Colonic mucosa (tissue), 4 donors: Measurements from ENCODE around the gene PIK3C2A. TPM values are rescaled to one million over a fixed set of nuclear protein-coding genes. Genes with fewer than 3 reads are reported as not detected.

Experiments
- DNase-seq: peaks from one replicate; pipeline ENCODE4 v3.0.0-alpha.2; 2020
- H3K27ac ChIP-seq: fragments of 200-600 bp; one replicate; pipeline ENCODE4 v1.8.0; 2021
- H3K27me3 ChIP-seq: fragments of 200-600 bp; one replicate; pipeline ENCODE4 v1.8.0; 2021
- H3K36me3 ChIP-seq: fragments of 200-600 bp; one replicate; pipeline ENCODE4 v1.8.0; 2021
- H3K4me1 ChIP-seq: fragments of 200-600 bp; one replicate; pipeline ENCODE4 v1.8.0; 2021; ENCODE audit warnings: mild to moderate bottlenecking
- H3K4me3 ChIP-seq: fragments of 200-600 bp; one replicate; pipeline ENCODE4 v1.8.0; 2021
- H3K9ac ChIP-seq, 2 donors: one replicate each; pipeline ENCODE4 v1.7.0; 2013; ENCODE audit warnings: control low read depth in 2 of 2, low read depth in 2 of 2, low read length in 2 of 2
- H3K9me3 ChIP-seq: fragments of 200-600 bp; one replicate; pipeline ENCODE4 v1.8.0; 2021
- CTCF ChIP-seq: fragments of 200-600 bp; IDR thresholded peaks from one replicate; pipeline ENCODE4 v1.8.0; 2022; ENCODE audit warnings: antibody characterized with exemption, mild to moderate bottlenecking
- intact Hi-C: fragments of 100-400 bp; cut with DNase I; formaldehyde crosslinking; loops from one replicate; pipeline ENCODE4 v1.14.1; 2022
- total RNA-seq, 2 donors: library from RNA; stranded (reverse); fragmentation: NEBNext Ultra II Directional in 1 of 2; extraction: Animal tissue kit (Norgen Biotek cat#: 25700) in 1 of 2; gene quantifications; one replicate each; pipeline ENCODE4 v1.2.1, GENCODE V29; 2021
- donor health status: healthy.
- donor health status: DM: no; HTN: no; CAD: no.
- donor health status: DM: no; HTN: no; CAD: no.

The PIK3C2A gene
- total RNA-seq, 2 donors from 2014 or later: 41.3 to 68.9 TPM

- DNase-seq: no peak
- H3K27ac ChIP-seq: no peak overlapping the region
- no peak overlapping the region for H3K4me3 ChIP-seq
- intact Hi-C loops: no loop called here
- no peaks in the 10 kb centered on the region for H3K36me3 ChIP-seq
- no peaks in the 10 kb centered on the region for H3K9me3 ChIP-seq
- H3K4me1 ChIP-seq: no peaks in the 10 kb centered on the region
- no peak overlapping the region for H3K9ac ChIP-seq
- no peak for TF ChIP-seq CTCF
- H3K27me3 ChIP-seq: no peaks in the 10 kb centered on the region
These were observed 20.7 kb downstream of the PIK3C2A start for GRCh38 chr11:17186932-17187692.

GRCh38 chr11:17185938-17186337 lies 21.8 kb downstream of the PIK3C2A start:
- no peak overlapping the region for H3K4me3 ChIP-seq
- H3K36me3 ChIP-seq: no peaks in the 10 kb centered on the region
- intact Hi-C loops: no loop called here
- H3K9ac ChIP-seq: no peak overlapping the region
- no peak overlapping the region for H3K27ac ChIP-seq
- H3K9me3 ChIP-seq: no peaks in the 10 kb centered on the region
- DNase-seq: no peak
- TF ChIP-seq CTCF: no peak
- H3K27me3 ChIP-seq: no peaks in the 10 kb centered on the region
- no peaks in the 10 kb centered on the region for H3K4me1 ChIP-seq

DNA sequence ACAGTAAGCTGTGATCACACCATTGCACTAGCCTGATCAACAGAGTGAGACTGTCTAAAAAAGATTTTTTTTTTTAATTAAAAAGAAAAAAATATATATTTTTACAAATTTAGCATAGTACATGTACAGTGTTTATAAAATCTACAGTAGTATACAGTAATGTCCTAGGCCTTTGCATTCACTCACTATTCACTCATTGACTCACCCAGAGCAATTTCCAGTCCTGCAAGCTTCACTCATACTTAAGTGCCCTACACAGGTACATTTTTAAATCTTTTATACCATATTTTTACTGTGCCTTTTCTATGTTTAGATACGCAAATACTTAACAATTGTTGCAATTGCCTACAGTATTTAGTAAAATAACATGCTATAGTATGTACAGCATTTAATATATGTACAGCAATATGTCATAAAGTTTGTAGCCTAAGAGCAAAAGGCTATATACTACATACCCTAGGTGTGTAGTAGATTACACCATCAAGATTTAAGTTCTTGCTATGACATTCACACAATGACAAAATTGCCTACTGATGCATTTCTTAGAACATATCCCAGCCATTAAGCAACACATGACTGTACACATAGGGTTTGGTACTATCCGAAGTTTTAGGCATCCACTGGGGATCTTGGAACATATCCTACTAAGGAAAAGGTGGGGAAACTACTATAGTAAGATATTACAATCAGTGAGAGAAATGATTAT lies 22.8 kb downstream of the PIK3C2A start:
- Histone ChIP-seq H3K4me3 (no peak overlapping the region), H3K27ac (no peak overlapping the region), H3K9me3 (no peaks in the 10 kb centered on the region), H3K4me1 (no peaks in the 10 kb centered on the region), H3K36me3 (no peaks in the 10 kb centered on the region), H3K27me3 (no peaks in the 10 kb centered on the region), H3K9ac (no peak overlapping the region)
- intact Hi-C loops: no loop called here
- no peak for DNase-seq
- no peak for TF ChIP-seq CTCF

- H3K36me3 ChIP-seq: no peaks in the 10 kb centered on the region
- H3K9me3 ChIP-seq: no peaks in the 10 kb centered on the region
- intact Hi-C loops: no loop called here
- DNase-seq: no peak
- no peak overlapping the region for H3K9ac ChIP-seq
- no peak for TF ChIP-seq CTCF
- no peak overlapping the region for H3K27ac ChIP-seq
- no peaks in the 10 kb centered on the region for H3K27me3 ChIP-seq
- H3K4me1 ChIP-seq: no peaks in the 10 kb centered on the region
- no peak overlapping the region for H3K4me3 ChIP-seq
These were observed 23.9 kb downstream of the PIK3C2A start for GRCh38 chr11:17183836-17184235.

DNA sequence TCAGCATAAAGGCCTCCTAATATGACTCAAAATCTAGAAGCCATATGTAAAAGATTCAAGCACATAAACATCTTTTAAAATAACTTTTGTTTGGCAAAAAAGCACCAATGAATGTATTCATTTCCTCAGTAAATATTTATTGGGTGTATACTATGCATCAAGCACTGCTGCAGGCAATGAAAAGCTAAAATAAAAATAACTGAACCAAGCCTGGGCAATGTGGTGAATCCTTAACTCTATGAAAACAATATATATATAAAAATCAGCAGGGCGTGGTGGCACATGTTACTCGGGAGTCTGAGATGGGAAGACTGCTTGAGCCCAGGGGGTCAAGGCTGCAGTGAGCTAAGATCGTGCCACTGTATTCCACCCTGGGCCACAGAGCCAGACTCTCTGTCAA lies 27.8 kb downstream of the PIK3C2A start:
- no peak overlapping the region for H3K9ac ChIP-seq
- no peak overlapping the region for H3K4me3 ChIP-seq
- H3K27ac ChIP-seq: no peak overlapping the region
- no peak for TF ChIP-seq CTCF
- no peaks in the 10 kb centered on the region for H3K4me1 ChIP-seq
- H3K9me3 ChIP-seq: no peaks in the 10 kb centered on the region
- no peaks in the 10 kb centered on the region for H3K27me3 ChIP-seq
- no peak for DNase-seq
- intact Hi-C loops: no loop called here
- no peaks in the 10 kb centered on the region for H3K36me3 ChIP-seq
